ENCODE results near the gene BNIP3.
A peak's percentile ranks its signal among the peaks of the same experiment; 100 is the strongest.

BNIP3 gene

DNA sequence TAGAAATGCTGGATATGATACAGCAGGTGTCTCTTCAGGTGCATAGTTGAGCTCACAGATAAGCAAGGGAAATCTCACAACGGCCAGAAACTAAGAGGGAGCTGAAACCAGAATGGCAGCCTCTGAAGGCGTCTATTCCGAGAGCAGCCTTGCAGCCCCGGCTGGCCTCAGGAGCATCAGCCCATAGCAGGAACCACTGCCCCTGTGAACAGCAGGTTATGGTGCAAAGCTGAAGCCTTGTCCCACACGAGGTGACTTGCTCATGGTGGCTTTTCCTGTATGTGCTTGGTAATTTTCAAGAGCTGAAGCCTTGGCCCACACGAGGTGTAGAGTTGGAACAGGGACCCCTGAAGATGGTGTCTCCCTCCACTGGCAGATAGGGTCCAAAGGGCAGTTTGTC is 33.2 kb downstream of the BNIP3 start:
- DNase-seq (ENCODE audit: extremely low read depth, low read depth) = no peak
- TF ChIP-seq, protein P1, sequence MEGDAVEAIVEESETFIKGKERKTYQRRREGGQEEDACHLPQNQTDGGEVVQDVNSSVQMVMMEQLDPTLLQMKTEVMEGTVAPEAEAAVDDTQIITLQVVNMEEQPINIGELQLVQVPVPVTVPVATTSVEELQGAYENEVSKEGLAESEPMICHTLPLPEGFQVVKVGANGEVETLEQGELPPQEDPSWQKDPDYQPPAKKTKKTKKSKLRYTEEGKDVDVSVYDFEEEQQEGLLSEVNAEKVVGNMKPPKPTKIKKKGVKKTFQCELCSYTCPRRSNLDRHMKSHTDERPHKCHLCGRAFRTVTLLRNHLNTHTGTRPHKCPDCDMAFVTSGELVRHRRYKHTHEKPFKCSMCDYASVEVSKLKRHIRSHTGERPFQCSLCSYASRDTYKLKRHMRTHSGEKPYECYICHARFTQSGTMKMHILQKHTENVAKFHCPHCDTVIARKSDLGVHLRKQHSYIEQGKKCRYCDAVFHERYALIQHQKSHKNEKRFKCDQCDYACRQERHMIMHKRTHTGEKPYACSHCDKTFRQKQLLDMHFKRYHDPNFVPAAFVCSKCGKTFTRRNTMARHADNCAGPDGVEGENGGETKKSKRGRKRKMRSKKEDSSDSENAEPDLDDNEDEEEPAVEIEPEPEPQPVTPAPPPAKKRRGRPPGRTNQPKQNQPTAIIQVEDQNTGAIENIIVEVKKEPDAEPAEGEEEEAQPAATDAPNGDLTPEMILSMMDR (IDR thresholded peaks at IDR 0.05; ENCODE audit: low read depth, low read length) = no peak

DNA sequence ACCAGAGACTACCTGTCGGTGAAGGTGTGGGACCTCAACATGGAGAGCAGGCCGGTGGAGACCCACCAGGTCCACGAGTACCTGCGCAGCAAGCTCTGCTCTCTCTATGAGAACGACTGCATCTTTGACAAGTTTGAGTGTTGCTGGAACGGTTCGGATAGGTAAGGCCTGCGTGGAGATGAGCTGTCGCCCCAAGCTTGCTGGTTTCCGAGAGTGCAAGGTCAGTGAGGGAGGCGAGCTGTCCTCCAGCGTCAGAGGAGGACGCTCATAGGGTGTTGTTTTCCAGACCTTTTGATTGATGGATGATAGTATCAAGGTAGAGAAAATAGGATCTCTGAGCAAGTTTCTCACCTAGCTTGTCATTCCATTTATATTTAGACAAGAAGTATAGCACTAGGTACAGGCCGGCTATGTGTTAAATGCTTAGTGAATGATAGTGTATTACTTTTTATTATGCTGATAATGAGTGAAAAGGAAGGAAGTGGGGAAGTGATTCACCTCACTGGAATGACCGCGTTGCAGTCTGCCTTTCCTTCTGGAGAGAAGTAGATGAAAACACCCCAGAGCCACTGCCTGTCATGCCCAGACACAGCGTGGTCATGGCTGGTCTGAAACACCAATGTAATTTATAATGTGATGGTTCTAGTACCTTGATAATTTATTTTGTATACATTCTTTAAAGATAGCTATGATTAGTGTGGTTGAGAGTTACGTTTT is 33.9 kb downstream of the BNIP3 start:
- TF ChIP-seq, protein P1 (IDR thresholded peaks at IDR 0.05; ENCODE audit: low read depth, low read length) = no peak
- DNase-seq (ENCODE audit: extremely low read depth, low read depth) = no peak

DNA sequence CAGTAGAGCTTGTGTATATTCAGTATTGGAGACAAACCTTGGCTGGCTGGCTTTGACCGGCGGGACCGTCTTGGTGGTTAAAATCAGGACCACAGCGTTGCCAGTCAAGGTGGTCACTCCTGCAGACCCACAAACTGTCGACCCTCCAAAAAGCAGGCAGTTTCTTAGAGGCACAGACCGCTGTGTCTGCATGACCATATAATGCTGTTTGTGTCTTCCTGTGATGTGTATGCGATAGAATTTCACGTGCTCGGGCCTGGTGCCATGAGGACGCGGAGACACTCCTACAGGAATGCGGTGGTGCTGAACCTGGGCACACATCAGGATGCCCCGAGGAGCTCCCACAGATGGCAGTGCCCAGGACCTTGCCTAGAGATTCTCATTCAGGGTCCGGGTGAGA is 34.8 kb downstream of the BNIP3 start:
- TF ChIP-seq, protein P1 (IDR thresholded peaks at IDR 0.05; ENCODE audit: low read depth, low read length) = no peak
- no peak for DNase-seq (ENCODE audit: extremely low read depth, low read depth)

DNA sequence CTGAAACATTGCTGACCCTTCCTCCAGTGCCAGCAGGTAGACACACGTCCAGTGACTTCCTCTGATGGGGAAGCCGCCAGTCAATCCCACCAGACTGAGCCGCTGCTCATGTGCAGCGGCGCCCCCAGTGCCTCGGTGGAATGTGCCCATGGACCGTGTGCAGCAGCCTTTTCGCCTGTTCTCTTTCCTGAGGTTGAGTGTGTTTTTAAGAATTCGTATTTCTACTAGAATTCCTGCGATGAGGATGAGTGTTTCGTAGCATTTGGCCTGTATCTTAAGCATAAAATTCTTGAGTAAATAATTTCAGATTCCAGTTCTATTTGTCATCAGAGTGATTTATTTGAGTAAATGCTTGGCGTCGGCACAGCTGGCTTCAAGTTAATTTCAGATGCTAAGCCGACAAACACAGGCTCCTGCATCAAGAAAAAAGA is 35.4 kb downstream of the BNIP3 start:
- TF ChIP-seq, protein P1 (IDR thresholded peaks at IDR 0.05; ENCODE audit: low read depth, low read length) = no peak
- DNase-seq (ENCODE audit: extremely low read depth, low read depth) = peak; percentile 61

DNA sequence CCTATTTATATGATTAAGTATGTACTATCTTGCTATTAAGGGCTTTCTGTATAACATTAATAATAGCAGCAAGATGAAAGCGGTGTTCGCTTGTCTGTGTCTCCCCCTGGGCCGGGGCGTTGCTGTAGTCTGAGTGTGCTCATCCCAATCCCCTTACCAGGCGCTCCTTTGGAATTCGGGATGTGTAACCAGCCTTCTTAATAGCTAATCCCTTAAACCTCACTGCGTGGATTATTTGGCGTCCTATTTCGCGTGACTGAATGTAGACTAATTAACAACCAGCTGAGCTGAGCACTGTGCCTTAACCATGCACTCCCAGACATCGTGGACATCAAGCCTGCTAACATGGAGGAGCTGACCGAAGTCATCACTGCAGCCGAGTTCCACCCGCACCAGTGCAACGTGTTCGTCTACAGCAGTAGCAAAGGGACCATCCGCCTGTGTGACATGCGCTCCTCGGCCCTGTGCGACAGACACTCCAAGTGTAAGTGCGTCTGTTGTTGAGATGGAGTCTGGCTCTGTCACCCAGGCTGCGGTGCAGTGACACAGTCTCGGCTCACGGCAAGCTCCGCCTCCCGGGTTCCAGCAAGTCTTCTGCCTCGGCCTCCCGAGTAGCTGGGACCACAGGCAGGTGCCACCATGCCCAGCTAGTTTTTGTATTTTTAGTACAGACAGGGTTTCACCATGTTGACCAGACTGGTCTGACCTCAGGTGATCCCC is 36.6 kb downstream of the BNIP3 start:
- TF ChIP-seq, protein P1 (IDR thresholded peaks at IDR 0.05; ENCODE audit: low read depth, low read length) = no peak
- no peak for DNase-seq (ENCODE audit: extremely low read depth, low read depth)

DNA sequence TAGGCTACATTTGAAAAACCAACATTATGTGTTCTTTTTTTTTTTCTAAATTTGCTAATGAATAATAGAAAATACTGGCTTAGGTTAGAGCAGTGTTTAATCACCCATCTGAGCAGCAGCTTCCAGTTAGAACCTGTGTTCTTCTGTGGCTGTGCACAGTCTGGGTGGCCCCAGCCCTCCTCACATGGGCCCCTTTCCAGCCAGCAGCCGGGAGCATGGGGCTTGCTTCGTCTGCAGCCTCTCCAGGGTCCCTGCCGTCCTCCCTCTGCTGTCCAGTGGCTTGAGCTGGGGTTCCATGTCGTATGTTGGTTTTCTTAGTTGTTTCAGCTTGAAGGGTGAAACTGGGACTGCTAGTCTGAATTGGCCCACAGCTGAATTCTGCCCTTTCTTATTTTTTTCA is 37.3 kb downstream of the BNIP3 start:
- TF ChIP-seq, protein P1 (IDR thresholded peaks at IDR 0.05; ENCODE audit: low read depth, low read length) = no peak
- DNase-seq (ENCODE audit: extremely low read depth, low read depth) = no peak

Measured in AG09319 (cell line).